Fibroblast of the aortic adventitia (primary cell): Measurements from ENCODE around the gene LGI2. TPM values are rescaled to one million over a fixed set of nuclear protein-coding genes. Genes with fewer than 3 reads are reported as not detected.
A peak's percentile ranks its signal among the peaks of the same experiment; 100 is the strongest.

ENCODE experiments used
- DNase-seq: peaks from one replicate; pipeline ENCODE4 v3.0.0-alpha.2; 2010; ENCODE audit warnings: low read depth
- H3K4me3 ChIP-seq: 2 replicates; pipeline ENCODE4 v1.5.1; 2011; ENCODE audit warnings: low read depth, mild to moderate bottlenecking, control low read depth, low read length, moderate library complexity
- total RNA-seq: library from RNA; depleted of rRNA; stranded (reverse); fragments of >200 nt; gene quantifications from 2 replicates; pipeline ENCODE4 v1.2.3, GENCODE V29; 2012; ENCODE audit warnings: low replicate concordance
- TF ChIP-seq, protein P1 (sequence below): IDR thresholded peaks from 2 replicates; pipeline ENCODE4 v1.5.1; 2011; ENCODE audit warnings: mild to moderate bottlenecking, low read length, control low read depth, inconsistent platforms; ENCODE audit not compliant: insufficient read depth

The LGI2 gene
- total RNA-seq, 1 donor, result 0.54 TPM

DNA sequence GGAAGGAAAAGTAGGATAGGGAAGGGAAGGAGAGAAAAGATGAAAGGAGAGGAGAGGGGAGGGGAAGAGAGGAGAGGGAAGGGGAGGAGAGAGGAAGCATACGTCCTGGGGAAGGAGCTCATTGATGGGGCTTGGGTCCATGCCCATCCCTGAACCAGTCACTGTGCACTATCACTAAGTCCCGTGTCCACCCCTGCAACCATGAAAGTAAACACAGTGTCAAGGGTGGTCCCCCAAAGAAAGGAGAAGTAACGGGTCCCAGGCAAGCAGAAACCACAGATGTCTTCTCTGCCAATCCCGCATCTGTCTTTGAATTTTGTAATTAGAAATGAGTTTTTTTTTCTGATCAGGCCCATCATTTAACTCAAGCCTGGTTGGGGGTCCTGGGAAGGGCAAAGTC, 55.2 kb downstream of the LGI2 start:
- TF ChIP-seq, protein P1, sequence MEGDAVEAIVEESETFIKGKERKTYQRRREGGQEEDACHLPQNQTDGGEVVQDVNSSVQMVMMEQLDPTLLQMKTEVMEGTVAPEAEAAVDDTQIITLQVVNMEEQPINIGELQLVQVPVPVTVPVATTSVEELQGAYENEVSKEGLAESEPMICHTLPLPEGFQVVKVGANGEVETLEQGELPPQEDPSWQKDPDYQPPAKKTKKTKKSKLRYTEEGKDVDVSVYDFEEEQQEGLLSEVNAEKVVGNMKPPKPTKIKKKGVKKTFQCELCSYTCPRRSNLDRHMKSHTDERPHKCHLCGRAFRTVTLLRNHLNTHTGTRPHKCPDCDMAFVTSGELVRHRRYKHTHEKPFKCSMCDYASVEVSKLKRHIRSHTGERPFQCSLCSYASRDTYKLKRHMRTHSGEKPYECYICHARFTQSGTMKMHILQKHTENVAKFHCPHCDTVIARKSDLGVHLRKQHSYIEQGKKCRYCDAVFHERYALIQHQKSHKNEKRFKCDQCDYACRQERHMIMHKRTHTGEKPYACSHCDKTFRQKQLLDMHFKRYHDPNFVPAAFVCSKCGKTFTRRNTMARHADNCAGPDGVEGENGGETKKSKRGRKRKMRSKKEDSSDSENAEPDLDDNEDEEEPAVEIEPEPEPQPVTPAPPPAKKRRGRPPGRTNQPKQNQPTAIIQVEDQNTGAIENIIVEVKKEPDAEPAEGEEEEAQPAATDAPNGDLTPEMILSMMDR, result no peak
- no peak for DNase-seq
- no peak overlapping the region for H3K4me3 ChIP-seq

DNA sequence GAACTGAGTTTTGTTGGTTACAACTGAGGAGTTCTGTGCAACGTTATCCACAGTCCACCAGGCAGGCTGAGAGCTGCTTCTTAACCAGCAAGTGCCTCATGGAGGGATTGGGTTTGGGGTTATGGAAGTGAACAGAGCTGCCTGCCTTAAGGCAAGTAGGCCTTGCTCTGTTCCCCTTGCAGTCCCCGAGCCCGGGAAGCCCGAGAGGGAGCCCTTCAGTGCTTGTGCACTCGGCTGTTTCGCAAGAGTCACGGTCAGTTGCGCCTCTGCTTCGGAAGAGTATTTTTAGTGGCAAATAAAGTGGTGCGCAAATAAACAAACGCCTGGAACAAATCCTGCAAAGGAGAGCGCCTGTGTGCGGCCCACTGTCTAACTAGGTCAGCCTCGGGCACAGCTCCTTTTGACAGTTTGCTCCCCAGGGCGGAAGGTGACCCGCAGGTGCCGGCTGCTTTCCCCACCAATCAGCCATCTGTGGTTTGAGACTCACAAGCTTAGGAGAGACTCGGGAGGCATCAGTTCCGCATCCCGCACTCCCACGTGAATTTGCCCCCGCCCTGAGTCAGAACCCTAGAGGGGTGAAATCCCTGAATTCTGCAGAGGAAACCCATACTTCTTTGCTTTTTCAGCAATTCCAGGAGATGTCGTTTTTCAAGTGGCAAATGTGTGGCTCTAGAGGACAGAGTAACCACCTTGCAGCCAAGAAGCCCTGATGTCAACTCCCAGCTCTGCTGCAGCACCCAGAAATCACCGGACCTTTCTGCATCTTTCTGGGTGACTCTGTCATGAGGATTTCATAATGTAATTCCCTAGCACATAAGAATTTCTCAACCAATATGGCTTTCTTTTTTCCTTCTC, 56.8 kb downstream of the LGI2 start:
- DNase-seq, result no peak
- H3K4me3 ChIP-seq, result no peak overlapping the region
- TF ChIP-seq, protein P1, result no peak

DNA sequence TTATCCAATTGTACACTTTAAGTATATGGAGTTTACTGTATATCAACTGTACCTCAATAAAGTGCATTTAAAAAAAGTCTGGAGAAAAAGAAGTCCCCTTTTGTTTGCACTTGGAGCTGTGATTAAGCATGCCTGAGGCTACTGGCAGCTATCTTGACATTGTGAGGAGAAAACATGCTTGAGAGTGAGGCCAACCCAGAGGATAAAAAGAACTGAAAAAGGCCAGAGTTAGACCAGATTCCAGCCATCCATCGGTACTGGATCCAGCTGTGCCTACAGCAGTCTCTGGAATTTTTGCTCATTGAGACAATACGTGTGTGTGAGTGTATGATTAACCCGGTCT, 57.4 kb downstream of the LGI2 start:
- TF ChIP-seq, protein P1, result no peak
- peak; percentile 78 for DNase-seq

DNA sequence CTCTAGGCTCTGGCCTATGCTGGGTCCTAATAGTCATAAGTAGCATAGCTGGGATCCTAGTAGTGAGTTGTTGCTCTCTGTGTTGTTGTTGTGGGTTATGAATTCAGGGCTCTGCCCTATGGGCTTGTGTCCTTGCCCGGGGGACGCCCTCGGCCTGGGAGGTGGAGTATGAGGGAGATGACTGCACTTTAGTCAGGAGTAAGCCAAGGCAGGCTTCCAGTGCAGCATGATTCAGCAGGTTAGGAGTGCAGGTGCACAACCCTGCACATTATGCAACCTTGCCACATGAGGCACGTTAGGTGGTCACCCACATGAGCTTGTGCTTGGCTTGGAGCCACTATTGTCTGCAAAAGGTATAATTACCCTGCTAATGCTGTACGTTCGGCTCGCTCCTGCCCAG, 59.6 kb downstream of the LGI2 start:
- TF ChIP-seq, protein P1, result no peak
- no peak for DNase-seq
- H3K4me3 ChIP-seq, result no peak overlapping the region

More for the DNA sequence above, 57.4 kb downstream of the LGI2 start:
- H3K4me3 ChIP-seq, result no peak overlapping the region

DNA sequence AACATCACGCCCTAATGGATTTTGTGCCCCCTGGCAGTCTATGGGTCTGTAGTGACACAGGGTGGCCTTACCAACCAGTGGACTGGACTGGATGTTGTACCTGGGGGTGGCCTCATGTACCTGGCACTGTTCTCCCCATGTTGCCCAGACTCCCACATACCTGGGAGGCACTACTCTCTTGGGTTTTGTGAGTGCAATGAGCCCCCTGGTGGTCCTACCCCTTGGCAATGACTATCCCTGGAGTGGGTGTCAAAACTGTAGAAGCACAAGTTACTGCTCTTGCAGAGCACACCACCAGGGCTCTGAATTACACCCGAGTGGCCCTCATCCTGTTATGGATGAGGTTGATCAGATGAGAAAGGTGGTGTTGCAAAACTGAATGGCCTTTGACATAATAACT, 60.1 kb downstream of the LGI2 start:
- no peak for DNase-seq
- TF ChIP-seq, protein P1, result no peak
- no peak overlapping the region for H3K4me3 ChIP-seq

DNA sequence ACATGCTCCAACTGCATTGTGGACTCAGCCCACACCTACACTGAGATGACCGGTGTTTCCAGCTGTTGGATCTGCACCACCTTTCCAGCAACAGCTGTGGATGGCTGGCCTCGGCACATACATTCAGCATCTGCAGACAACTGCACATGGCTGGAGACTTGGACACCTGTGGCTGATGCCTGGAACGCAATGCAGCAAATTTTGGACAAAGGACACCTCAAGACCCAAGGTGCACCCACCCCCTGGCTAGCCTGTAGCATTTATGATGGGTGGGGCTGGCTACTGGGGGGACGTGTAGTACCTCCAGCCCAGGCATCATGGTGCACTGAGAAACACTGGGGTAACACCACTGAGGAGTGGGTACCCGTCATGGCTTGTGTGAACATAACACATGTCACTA, 60.6 kb downstream of the LGI2 start:
- no peak for DNase-seq
- TF ChIP-seq, protein P1, result no peak
- no peak overlapping the region for H3K4me3 ChIP-seq

DNA sequence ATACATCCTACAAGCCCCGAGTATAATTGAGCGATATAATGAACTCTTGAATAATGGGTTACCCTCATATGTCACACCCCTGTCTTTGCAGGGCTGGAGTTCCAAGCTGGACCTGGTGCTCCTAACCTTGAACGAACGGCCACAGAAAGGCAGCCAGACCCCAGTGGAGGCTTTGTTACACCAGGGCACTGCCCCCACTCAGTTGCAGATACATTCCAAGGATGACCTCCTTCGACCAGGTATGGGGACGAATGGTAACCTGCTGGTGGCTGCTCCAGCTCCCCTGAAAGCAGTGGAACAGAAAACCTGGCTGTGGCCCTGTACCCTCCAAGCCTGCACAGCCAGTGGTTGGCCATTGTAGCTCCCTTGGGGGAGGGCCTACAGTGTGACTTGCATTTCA, 61.3 kb downstream of the LGI2 start:
- no peak for DNase-seq
- H3K4me3 ChIP-seq, result no peak overlapping the region
- TF ChIP-seq, protein P1, result no peak
